ENCODE data around the gene LANCL3. TPM values are rescaled to one million over a fixed set of nuclear protein-coding genes. Genes with fewer than 3 reads are reported as not detected.

The LANCL3 gene
- total RNA-seq, 2 experiments from 2014 or later, result 0.04 TPM; not detected in 1

DNA sequence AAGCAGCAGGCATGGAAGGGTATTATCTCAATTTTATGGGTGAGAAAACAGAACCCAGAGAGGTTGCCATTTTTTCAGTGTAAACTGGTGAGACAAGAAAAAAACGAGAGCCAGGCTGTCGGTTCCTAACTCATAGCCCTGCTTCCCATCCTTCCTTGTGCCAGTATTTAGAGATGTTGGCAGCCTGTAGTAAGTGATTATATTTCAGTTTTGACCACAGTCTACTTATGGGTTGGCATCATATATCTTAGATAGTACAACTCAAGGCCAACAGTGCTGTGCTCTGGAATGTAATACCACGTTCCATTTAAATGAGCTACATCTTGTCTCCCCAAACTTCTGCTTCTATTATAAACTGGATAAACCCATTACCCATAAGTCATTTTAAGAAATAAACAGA, 154.9 kb downstream of the LANCL3 start:
- ChIA-PET CTCF (ENCODE audit: unreplicated experiment) (no interaction called here), POLR2A (no interaction called here)
- Histone ChIP-seq H3K9me3 (ENCODE audit: low read length) (no peaks in the 10 kb centered on the region), H3K9me2 (ENCODE audit: insufficient read depth, low read length) (no peaks in the 10 kb centered on the region), H3K27ac (ENCODE audit: low read depth, low read length, poor library complexity, severe bottlenecking) (no peak overlapping the region), H3K36me3 (ENCODE audit: insufficient read depth, low read length) (no peaks in the 10 kb centered on the region), H3K4me2 (ENCODE audit: low read length) (no peak overlapping the region), H3K79me2 (ENCODE audit: insufficient read depth, low read depth, low read length) (no peaks in the 10 kb centered on the region), H3K4me3 (ENCODE audit: low read depth, low read length, poor library complexity, severe bottlenecking) (no peak overlapping the region), H2AFZ (ENCODE audit: low read length) (no peak overlapping the region), H4K20me1 (ENCODE audit: insufficient read depth, low read length) (no peaks in the 10 kb centered on the region), H3K4me1 (ENCODE audit: insufficient read depth, low read length, poor library complexity, severe bottlenecking) (no peaks in the 10 kb centered on the region)
- intact Hi-C loops (cut with micrococcal nuclease; ENCODE audit: unreplicated experiment), result no loop called here
- no TSS peak for BruUV-seq (replicated peaks)
- TF ChIP-seq, protein P1, sequence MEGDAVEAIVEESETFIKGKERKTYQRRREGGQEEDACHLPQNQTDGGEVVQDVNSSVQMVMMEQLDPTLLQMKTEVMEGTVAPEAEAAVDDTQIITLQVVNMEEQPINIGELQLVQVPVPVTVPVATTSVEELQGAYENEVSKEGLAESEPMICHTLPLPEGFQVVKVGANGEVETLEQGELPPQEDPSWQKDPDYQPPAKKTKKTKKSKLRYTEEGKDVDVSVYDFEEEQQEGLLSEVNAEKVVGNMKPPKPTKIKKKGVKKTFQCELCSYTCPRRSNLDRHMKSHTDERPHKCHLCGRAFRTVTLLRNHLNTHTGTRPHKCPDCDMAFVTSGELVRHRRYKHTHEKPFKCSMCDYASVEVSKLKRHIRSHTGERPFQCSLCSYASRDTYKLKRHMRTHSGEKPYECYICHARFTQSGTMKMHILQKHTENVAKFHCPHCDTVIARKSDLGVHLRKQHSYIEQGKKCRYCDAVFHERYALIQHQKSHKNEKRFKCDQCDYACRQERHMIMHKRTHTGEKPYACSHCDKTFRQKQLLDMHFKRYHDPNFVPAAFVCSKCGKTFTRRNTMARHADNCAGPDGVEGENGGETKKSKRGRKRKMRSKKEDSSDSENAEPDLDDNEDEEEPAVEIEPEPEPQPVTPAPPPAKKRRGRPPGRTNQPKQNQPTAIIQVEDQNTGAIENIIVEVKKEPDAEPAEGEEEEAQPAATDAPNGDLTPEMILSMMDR (conservative IDR thresholded peaks at IDR 0.05; ENCODE audit: low read length), result no peak
- TF ChIP-seq EZH2phosphoT487 (IDR thresholded peaks at IDR 0.05; ENCODE audit: borderline replicate concordance, low read depth, low read length), result no peak
- no peak for DNase-seq (ENCODE audit: low spot score)

Other genes with a start within 250 kb of the LANCL3 start
- gene PRRG1, start 222.3 kb upstream of the LANCL3 start, total RNA-seq (2014; rRNA removed; shearing (Covaris generic)), result not detected in 2 replicates
- not detected in 2 replicates for gene PRRG1, start 222.3 kb upstream of the LANCL3 start, total RNA-seq (2022)
- not detected in 2 replicates for gene XK, start 114.1 kb downstream of the LANCL3 start, total RNA-seq (2014; rRNA removed; shearing (Covaris generic))
- 0.70 and 0.89 TPM in 2 replicates for gene XK, start 114.1 kb downstream of the LANCL3 start, total RNA-seq (2022)
- gene CYBB, start 208.4 kb downstream of the LANCL3 start, total RNA-seq (2014; rRNA removed; shearing (Covaris generic)), result 23.8 and 25.4 TPM in 2 replicates
- 29.8 and 38.3 TPM in 2 replicates for gene CYBB, start 208.4 kb downstream of the LANCL3 start, total RNA-seq (2022)

Measured in OCI-LY7 (cell line).